HG03354 (cell line): ENCODE measurements around the gene DOK3.
"Not testable (repeated sequence)": the region's sequence is repeated elsewhere in the genome, so short reads cannot be mapped to it uniquely, and the experiment has no call there.

Experiments used
- ATAC-seq: cut with Tn5 transposase; IDR thresholded peaks from one replicate; pipeline ENCODE4 v1.9.1; 2021; ENCODE audit warnings: mild to moderate bottlenecking; ENCODE audit not compliant: unreplicated experiment, poor library complexity, severe bottlenecking

DOK3 gene

DNA sequence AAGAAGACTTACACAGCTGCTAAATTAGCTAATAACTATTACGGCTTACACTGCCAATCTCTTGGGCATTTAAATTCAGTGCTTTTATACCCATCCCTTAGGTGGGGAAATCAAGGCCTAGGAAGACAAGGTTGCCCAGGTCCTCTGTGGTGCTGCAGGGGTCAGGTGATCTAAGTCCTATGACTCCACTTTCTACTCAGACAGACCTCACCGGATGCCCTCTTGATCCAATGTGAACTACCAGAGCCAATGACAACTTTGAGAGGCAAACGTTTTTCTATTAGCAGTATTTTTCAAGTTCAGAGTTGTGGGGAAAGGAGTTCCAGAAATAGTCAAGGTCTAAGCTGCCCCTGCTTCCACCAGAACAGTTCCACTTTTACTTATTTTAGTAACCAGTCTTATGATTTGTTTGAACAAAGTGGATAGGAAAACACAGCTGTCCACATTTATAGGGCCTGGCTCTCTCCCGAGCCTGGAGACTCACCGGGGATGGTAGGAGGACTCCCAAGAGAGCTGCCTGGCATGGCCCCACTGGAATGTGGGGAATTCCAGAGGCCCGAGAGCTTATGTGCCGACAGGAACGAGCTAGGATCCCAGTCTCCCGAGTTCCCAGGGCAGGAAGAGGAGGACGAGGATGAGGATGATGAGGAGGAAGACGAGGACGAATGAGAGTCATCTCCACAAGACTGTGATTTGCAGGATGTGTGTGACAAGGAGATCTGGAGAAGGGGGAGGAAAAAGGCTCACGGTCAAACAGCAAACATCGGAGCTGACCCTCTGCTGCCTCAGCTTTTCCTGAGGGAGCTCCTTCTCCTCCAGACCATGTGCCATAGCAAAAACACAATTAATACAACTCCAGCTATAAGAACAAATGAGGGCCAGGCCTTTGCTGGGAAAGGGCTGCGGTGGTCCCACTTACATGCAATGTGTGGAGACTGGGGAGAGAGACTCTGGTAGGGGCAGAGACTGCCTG, 28.0 kb upstream of the DOK3 start:
- ATAC-seq, result no peak

DNA sequence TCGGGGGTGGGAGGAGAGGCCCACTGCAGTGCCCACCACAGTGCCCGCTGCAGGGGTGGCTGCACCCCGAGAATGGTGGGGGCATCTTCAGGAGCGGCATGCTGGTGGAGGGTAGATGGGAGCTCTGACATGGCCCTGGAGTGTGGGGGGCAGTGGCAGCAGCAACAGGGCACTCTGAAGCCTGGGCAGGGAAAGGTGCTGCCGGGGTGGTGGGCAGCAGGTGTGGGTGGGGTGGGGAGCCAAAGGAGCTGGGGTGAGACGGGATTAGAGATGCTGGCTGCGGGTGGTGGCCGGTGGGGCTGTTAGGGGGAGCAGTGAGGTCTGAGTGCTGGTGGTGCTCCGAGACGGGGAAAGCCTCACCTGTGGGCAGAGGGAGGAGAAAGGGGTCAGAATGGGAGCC, 26.8 kb upstream of the DOK3 start:
- ATAC-seq, result no peak

DNA sequence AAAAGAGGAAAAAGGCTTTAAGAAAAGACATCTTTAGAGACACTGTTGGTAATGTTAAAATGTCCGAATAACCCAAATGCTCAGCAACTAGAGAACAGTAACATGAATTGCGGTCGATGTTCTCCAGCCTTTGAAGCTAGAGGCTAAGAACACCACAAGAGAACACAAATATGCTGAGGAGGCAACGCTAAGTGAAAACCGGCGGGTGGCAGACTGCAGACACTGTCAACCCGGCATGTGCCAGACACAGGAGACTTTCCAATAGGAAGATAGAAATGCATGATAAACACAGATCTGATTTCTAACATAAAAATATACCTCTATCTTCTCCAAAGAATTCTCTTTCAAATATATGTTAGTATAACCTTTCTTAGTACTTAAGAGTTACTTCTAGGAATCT, 25.5 kb upstream of the DOK3 start:
- no peak for ATAC-seq

DNA sequence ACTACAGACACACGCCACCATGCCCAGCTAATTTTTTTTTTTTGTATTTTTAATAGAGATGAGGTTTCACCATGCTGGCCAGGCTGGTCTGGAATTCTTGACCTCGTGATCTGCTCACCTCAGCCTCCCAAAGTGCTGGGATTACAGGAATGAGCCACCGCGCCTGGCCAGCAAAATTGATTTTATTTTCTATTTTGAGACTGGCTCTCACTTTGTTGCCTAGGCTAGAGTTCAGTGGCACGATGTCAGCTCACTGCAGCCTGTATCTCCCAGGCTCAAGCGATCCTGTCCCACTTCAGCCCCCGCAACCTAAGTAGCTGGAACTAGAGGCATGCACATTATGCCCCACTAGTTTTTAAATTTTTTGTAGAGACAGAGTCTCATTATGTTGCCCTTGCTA, 24.8 kb upstream of the DOK3 start:
- not testable (repeated sequence) for ATAC-seq

DNA sequence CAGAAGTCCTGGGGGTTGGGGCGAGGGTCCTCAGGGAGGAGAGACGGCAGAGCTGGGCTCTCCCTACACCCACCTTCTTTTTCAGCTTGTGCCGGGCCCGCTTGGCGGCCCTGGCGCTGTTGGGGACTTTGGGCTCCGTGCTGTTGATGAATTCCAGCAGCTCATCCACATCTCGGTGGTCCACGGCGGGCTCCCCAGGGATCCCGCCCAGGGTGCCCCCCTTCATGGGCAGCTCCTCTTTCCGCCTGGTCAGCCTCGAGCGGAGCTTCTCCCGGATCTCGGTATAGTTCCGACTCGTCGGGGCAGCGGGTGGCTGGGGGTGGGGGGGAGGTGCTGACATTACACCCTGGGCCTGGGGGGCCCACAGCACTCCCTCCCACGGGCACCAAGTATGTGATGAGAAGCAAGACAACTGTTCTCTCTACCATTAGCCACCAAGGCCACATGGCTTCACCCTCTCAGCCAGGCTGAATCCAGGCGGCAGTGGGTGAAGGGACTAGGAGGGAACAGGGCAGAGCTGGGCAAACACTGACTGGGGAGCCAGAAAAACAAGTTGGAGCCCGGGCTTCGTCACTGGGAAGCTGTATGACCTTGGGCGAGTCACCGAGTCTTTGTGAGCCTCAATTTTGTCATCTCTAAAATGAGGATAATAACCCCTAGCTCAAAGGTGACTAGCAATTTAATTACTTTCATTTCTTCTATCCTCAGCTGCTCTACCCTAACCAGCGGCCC, 21.7 kb upstream of the DOK3 start:
- ATAC-seq, result no peak

DNA sequence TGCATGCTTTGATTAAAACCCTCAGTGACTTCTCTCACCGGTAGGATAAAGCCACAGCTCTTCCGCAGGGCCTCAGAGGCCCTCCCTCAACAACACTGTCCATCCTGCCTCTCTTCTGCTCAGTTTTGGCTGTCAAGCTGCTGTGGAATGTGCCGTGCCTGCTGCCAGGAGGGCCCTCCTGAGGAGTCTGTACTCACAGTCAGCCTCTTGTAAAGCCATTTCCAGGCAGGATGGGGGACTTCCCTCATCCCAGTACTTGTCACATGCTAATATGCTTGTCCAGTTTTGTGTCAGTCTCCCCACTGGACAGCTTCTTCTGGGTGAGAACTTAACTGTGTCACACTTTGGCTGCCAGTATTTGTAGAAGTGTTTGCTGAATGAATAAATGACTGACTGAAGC, 21.0 kb upstream of the DOK3 start:
- no peak for ATAC-seq

DNA sequence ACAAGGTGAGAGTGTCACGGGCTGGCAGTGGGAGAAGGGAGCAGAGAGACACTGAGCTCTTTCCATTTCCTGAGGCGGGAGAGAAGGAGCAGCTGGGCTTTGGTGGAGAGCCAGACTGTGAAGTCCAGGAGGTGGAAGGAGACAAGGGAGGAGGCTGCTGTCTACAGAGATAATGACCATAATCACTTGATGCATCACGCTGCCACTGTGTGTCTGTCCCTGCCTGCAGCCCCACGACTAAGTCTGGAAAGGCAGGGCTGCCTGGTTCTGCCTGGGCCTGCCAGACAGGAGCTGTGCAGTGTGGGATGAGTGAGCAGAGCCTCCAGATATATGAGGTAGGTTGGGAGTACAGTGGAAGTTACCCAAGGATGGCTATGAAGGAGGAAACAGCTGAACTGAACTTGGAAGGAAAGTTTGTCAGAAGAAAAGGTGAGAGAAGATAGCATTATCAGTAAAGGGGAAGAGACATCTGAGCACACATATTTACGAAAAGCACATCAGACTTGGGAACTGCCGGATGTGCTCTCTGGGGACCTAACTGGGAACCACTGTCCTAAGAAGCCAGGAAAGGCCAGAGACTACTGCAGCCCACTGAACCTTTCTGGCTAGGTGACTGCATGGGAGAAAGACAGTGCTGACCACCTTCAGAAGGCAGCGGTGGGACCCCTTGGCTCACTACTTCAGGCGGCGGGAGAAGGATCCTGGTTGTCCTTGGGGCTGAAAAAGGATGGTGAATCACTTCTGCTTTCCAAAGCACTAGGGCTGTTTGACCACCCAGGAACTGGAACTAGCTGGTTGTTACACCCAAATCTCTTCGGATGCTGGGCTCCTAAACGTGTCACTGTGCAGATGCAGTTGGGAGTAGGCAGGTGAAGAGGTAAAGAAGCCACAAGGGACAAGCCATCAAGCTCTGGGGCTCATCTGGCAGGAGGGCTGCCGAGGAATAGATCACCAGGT, 19.9 kb upstream of the DOK3 start:
- no peak for ATAC-seq

DNA sequence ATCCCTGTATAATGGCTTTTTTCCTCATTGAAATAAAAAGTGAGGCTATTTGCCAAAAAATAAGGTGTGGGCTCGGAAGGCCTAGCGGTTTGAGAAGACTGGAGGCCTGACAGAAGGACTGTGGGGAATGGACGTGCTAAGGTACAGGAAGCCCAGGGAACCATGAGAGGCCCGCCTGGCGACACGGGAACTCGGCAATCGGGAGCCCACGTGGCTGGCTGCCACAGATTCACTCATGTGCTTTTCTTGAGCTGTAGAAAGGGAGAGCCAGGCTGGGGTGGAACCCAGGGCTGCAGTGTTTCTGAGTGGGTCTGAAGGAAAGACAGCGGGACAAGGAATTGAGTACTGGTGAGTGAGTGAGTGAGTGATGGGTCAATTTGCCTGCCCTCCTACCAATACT, 19.0 kb upstream of the DOK3 start:
- ATAC-seq, result no peak

DNA sequence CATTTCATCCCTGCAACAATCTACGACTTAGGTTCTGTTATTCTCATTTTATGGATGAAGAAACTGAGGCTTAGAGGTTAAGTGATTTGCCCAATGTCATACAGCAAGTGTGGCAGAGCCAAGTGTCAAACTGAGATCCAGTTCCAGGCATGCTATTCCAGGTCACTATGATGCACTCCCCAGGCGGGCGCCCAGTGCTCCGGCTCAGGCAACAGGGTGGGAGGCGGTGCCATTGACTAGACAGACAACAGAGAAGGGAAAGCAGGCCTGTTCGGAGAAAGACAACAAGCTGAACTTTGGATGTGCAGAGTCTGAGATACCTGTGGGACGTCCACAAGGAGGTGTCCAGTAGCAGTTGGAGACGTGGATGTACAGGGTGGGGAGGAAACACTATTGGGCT, 18.0 kb upstream of the DOK3 start:
- no peak for ATAC-seq

DNA sequence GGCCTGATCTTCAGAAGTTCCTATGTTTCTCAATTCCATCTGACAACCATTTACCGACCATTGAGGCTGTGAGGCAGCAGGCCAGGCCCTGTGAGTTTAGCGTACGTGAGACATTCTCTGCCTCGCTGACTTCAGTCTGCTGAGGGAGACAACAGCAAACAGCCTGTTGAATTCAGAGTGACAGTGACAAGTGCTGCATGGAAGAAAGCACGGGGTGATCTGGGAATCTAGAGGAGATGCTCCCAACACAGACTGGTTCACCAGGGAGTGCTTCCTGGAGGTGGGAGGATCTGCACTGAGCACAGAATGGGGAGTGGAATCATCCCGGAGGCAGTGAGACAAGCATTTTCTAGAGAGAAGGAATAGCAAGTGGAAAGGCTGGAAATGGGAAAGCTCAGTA, 17.2 kb upstream of the DOK3 start:
- no peak for ATAC-seq

DNA sequence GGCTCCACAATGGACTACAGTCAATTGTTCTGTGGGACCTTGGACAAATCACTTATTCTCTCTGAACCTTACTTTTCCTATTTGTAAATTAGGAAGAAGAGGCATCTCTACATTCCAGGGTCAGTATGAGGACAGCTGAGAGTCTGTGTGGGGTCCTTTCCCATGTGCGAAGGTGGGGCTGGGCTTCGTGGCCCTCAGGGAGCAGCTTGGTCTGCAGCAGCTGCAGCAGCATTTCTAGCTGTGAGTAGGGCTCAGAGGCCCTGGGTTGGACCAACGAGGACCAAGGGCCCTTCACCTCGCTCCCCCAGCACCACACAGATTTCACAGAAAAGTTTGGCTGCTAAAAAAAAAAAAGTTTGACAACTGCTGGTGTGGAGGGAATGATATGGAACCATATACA, 16.6 kb upstream of the DOK3 start:
- ATAC-seq, result no peak

DNA sequence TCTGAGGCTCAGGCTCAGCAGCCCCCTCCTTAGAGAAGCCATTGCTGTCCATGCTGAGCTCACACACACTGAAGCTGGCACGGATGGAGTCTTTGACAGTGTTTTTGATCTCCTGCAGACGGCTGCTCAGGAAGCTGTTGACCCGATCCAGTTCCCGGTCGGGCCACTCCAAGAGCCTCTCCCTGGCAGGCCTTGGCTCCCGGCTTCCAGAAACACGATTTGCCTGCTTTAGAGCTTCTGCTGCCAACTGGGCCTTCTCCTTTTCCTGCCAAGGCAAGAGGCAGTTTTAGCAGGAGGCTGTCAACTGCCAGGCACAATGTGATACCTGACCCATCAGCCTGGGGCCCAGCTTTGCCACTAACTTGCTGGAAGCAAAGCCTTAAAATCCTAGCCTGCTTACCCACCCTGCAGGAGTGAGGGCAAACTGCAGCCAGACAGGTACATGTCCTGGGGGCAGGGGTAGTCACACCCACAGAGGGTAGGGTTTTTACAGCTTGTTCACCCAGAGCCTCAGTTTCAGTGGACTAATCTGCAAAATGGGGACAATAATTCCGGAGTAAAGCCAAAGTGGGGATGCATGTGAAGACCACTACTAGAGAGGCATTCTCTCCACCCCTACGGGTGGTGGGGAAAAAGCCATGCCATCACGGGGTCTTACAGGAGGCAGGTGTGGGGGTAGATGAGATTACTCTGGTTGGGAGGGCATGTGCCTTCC, 15.5 kb upstream of the DOK3 start:
- no peak for ATAC-seq

DNA sequence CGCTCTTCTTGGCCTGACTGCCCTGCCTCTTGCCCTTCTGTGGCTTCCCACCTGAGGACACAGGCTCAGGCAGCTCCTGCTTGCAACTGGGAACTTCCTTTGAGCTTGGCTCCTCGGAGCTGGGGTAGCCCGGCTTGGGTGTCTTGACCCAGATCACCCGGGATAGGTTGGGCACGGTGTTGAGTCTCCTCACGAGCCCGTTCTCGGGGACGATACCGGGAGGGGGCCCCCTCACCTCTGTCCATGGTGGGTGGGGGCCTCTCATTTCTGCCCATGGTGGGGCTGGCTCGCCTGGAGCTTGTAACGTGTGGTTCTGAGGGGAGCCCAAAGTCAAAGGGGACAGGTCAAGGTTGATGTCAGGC, 14.9 kb upstream of the DOK3 start:
- ATAC-seq, result no peak

DNA sequence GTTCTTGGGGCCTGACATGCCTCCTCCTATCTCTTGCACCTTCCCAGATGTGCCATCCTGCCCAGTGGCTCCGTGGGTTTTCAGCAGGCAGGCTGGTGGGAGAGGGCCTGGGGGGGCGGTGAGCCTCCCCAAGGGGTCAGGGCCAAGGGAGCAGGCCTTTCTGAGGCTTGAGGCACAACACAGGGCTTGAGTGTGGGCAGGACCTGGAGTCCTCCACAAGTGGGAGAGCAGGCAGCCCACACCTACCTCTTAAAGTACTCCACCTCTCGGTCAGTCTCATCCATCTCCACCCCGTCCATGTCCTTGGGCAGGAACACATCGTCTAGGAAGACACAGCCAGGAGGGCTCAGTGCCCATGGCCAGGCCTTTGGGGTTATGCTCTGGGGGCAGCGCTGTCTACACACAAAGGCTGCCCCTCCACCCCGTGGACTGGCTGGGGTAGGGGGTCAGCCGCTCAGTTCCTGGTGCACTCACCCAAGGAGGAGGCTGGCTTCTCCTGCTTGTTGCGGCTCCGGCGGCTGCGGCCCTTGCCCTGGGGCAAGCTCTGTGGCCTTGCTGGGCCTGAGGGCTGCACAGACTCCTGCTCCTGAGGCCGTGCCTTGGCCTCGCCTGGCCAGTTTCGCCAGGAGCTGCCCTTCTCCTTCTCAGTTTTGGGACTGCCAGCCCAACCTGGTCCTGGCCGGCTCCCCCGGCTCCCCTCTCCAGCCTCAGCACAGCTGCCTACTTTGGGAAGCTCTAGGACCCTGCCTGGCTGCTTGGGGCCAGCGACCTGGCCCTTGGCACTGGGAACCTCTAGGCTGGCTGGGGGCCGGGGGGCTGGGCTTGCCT, 14.3 kb upstream of the DOK3 start:
- no peak for ATAC-seq

DNA sequence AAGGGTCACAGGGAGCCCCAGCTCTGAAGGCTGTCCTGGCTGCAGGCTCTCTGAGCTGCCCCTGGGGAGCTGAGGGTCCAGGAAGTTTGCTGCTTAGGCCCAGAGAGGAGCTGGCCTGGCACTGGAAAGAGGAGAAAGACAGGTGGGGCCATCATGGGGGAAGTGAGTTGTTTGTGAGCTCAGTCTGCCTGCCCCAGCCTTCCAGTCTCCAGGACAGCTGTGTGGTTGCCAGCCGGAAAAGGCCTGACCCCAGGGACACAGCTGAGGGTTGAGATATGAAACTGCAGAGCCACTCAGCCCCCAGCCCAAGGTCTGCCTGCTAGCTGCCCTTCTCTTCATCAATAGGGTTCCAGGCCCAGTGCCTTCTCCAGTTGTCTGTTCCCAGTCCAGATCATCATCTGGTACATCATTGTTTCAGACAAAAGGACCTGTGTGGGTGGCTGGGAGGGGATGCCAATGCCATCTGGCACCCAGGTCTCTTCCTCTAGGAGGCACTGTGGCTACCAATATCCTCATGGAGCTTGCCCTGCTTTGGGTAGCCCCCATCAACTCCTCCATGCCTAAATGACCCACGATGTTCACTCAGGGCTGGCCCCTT, 11.4 kb upstream of the DOK3 start:
- ATAC-seq, result no peak

DNA sequence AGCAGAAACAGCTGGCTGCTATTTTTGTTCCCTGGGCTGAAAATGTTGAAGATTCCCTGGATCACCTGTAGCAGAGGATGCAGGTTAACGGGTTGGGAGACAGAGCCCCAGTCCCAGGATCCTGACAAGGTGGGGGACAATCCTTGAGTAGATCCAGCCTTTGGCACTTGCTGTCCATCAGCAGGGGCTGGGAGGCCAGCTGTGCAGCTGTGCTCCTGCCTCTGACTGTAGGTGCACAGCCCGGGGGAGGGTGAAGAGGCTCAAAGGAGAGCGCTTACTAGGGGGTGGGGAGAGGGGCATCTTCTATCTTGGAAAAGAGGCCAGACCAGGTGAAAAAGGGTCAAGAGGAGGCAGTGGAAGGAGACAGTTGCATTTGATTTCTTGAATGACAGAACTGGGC, 10.6 kb upstream of the DOK3 start:
- ATAC-seq, result no peak

DNA sequence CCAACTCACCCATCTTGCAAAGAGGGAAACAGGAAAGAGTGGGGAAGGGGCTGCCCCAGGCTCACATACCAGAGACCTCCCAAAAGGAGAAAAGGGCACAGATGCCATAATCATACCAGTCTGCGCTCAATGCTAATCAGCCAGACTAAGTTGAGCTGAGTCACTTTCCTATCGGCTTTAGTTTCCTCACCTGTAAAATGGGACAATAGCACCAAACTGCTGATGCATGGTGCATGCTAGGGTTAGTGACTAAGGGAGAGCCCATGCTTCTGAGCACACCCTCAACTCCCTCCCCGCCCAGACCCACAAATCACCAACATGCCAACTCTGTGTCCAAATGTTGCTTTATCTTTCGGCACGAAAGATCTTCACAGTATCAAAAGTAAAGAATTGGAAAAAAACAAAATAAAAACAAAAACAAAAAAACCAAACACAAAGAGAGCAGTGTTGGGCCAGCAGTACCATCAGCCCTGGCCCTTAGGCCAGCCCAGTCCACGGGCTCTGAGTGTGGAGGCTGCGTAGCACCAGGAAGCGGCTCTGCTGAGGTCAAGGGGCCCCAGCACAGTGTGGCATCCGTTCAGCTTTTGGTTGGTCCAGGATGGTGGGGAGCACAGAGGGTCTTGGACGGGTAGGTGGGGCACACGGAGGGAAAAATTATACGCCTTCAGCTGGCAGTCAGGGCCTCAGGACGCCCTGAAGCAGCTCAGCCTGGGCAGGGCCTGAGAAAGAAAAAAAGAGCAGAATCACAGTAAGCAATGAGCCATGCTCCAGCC, 10.0 kb upstream of the DOK3 start:
- no peak for ATAC-seq
